Esophagus (tissue), 2 donors: ENCODE measurements around the gene SRP14. TPM values are rescaled to one million over a fixed set of nuclear protein-coding genes. Genes with fewer than 3 reads are reported as not detected.
"Not testable (repeated sequence)": the region's sequence is repeated elsewhere in the genome, so short reads cannot be mapped to it uniquely, and the experiment has no call there.

Experiments used
- H3K27ac ChIP-seq, 2 donors: one replicate each; pipeline ENCODE4 v1.5.1; 2013; ENCODE audit warnings: low read depth in 2 of 2, mild to moderate bottlenecking in 2 of 2, inconsistent platforms in 1 of 2, low read length in 1 of 2, moderate library complexity in 1 of 2
- H3K27me3 ChIP-seq, 2 donors: one replicate each; pipeline ENCODE4 v1.6.1; 2013; ENCODE audit warnings: low read length in 2 of 2, control low read depth in 1 of 2, mild to moderate bottlenecking in 1 of 2; ENCODE audit not compliant: insufficient read depth in 2 of 2, control insufficient read depth in 1 of 2
- H3K36me3 ChIP-seq, 2 donors: one replicate each; pipeline ENCODE4 v1.6.1; 2013; ENCODE audit warnings: low read length in 1 of 2; ENCODE audit not compliant: control insufficient read depth in 2 of 2, insufficient read depth in 2 of 2
- H3K4me1 ChIP-seq, 2 donors: one replicate each; pipeline ENCODE4 v1.6.1; 2013; ENCODE audit warnings: low read length in 1 of 2; ENCODE audit not compliant: control insufficient read depth in 2 of 2, insufficient read depth in 2 of 2
- H3K4me3 ChIP-seq, 2 donors: one replicate each; pipeline ENCODE4 v1.5.1; 2013; ENCODE audit warnings: low read length in 2 of 2, mild to moderate bottlenecking in 2 of 2, low read depth in 1 of 2, moderate library complexity in 1 of 2
- H3K9me3 ChIP-seq, 2 donors: one replicate each; pipeline ENCODE4 v1.6.1; 2013; ENCODE audit warnings: mild to moderate bottlenecking in 2 of 2, low read depth in 1 of 2, low read length in 1 of 2, moderate library complexity in 1 of 2; ENCODE audit not compliant: control insufficient read depth in 2 of 2, insufficient read depth in 1 of 2
- WGBS, 2 donors: extraction: QIAGEN DNeasy Blood & Tissue Kit; methylation state at CpG; one replicate each; pipeline ENCODE4 v1.1.7; 2013; 5-methylcytosine and 5-hydroxymethylcytosine counted together
- polyA plus RNA-seq, 2 donors: library from polyadenylated mRNA; stranded (reverse); fragments of 200-250 nt; gene quantifications; one replicate each; pipeline ENCODE4 v1.2.3, GENCODE V29; 2013
- donor health status: healthy with polysubstance abuse.
- donor health status: Bipolar disorder and iron deficiency.

Gene SRP14
- polyA plus RNA-seq, 2 donors = 257 to 441 TPM

GRCh38 chr15:40044717-40045571 is 6.0 kb upstream of the SRP14 start:
- H3K4me3 ChIP-seq = no peak overlapping the region
- no peaks in the 10 kb centered on the region for H3K9me3 ChIP-seq
- peak overlapping the region in 1 of 2 donors; percentile 48 for H3K27ac ChIP-seq
- no peaks in the 10 kb centered on the region for H3K36me3 ChIP-seq
- H3K27me3 ChIP-seq = no peaks in the 10 kb centered on the region
- H3K4me1 ChIP-seq = peaks cover 5 to 11% of the 10 kb centered on the region in 2 donors
- WGBS, 2 donors = 3 to 4% methylated on average over 22 of the region's 22 CpGs

- 76 to 80% methylated on average over 10 of the region's 10 CpGs for WGBS, 2 donors
- Histone ChIP-seq H3K27me3 (no peaks in the 10 kb centered on the region), H3K4me1 (peaks cover 5 to 11% of the 10 kb centered on the region in 2 donors), H3K36me3 (no peaks in the 10 kb centered on the region), H3K9me3 (no peaks in the 10 kb centered on the region), H3K27ac (no peak overlapping the region), H3K4me3 (no peak overlapping the region)
These were observed 5.1 kb upstream of the SRP14 start for GRCh38 chr15:40043927-40044716.

DNA sequence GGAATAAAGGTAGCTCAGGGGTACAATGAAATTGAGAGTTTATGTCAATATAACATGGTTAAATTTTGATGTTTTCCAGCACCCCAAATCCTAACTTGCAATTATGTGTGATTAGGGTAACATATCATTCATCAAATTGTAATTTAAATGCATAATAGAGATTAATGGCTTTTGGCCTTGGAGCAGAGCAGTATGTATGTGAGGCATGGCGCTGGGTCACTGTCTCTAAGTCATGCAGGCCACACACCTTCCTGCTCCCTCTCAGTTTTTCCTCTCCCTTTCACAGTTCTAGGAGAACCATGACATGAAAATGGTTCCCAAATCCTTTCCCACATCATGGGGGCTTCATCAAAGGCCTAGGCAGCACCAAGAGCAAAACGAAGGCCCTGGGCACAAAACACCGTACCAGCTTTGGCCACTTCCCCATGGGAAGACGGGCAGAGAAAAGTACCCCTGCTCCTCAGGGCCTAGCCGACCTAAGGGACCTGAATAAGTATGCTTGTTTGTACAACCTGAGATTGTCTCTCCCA is 3.9 kb upstream of the SRP14 start:
- H3K36me3 ChIP-seq = no peaks in the 10 kb centered on the region

DNA sequence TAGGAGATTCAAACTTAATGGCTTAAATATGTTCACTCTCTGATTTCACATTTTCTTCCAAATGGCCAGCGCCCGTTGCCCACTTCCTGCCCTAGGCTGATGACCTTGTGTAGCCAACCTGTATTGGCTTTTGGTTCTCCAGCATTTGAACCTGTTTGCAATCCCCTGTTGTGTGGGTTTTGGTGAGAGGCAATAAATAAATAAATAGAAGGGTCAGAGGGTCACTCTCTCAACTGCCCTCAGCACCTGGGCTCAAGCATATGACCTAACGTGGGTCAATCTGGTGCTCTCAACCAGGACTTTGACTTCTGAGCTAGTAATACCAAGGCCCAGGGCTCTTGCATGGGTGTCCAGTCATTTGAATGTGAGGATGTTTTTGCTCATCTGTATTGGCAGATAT is 1.8 kb upstream of the SRP14 start:
- H3K9me3 ChIP-seq = no peaks in the 10 kb centered on the region
- no peak overlapping the region for H3K27ac ChIP-seq
- H3K4me1 ChIP-seq = peaks cover 0 to 3% of the 10 kb centered on the region in 2 donors
- H3K36me3 ChIP-seq = peaks cover 0 to 4% of the 10 kb centered on the region in 2 donors
- WGBS, 2 donors = 82 to 85% methylated on average over 3 of the region's 3 CpGs
- no peak overlapping the region for H3K4me3 ChIP-seq
- no peaks in the 10 kb centered on the region for H3K27me3 ChIP-seq

More for the DNA sequence above, 3.9 kb upstream of the SRP14 start:
- no peaks in the 10 kb centered on the region for H3K27me3 ChIP-seq
- 90 to 92% methylated on average over 5 of the region's 5 CpGs for WGBS, 2 donors
- H3K27ac ChIP-seq = no peak overlapping the region
- H3K4me3 ChIP-seq = no peak overlapping the region
- no peaks in the 10 kb centered on the region for H3K9me3 ChIP-seq
- peaks cover 5 to 11% of the 10 kb centered on the region in 2 donors for H3K4me1 ChIP-seq

GRCh38 chr15:40040293-40040635 is 1.3 kb upstream of the SRP14 start:
- no peaks in the 10 kb centered on the region for H3K27me3 ChIP-seq
- no peaks in the 10 kb centered on the region for H3K9me3 ChIP-seq
- peaks cover 0 to 4% of the 10 kb centered on the region in 2 donors for H3K36me3 ChIP-seq
- H3K4me3 ChIP-seq = no peak overlapping the region
- 78 to 79% methylated on average over 6 of the region's 6 CpGs for WGBS, 2 donors
- H3K4me1 ChIP-seq = peaks cover 0 to 3% of the 10 kb centered on the region in 2 donors
- H3K27ac ChIP-seq = peak overlapping the region in 1 of 2 donors; percentile 14

GRCh38 chr15:40038275-40038637 is 725 bp downstream of the SRP14 start:
- H3K27ac ChIP-seq = peak overlapping the region; percentile 91 to 99
- peak overlapping the region; percentile 90 to 93 for H3K4me3 ChIP-seq
- H3K9me3 ChIP-seq = no peaks in the 10 kb centered on the region
- H3K36me3 ChIP-seq = peaks cover 3 to 4% of the 10 kb centered on the region in 2 donors
- 1 to 2% methylated on average over 18 of the region's 18 CpGs for WGBS, 2 donors
- H3K27me3 ChIP-seq = no peaks in the 10 kb centered on the region
- H3K4me1 ChIP-seq = no peaks in the 10 kb centered on the region

GRCh38 chr15:40037721-40038120 is 1.3 kb downstream of the SRP14 start:
- Histone ChIP-seq H3K4me1 (no peaks in the 10 kb centered on the region), H3K36me3 (peaks cover 3 to 4% of the 10 kb centered on the region in 2 donors), H3K27me3 (no peaks in the 10 kb centered on the region), H3K27ac (no peak overlapping the region), H3K9me3 (no peaks in the 10 kb centered on the region), H3K4me3 (peak overlapping the region in 1 of 2 donors; percentile 90)
- WGBS, 2 donors = 28 to 30% methylated on average over 3 of the region's 3 CpGs

- not testable (repeated sequence) for H3K9me3 ChIP-seq, H3K27ac ChIP-seq, H3K36me3 ChIP-seq, H3K4me1 ChIP-seq, H3K27me3 ChIP-seq, H3K4me3 ChIP-seq
- 95 to 100% methylated on average over 1 of the region's 1 CpG for WGBS, 2 donors
These were observed 3.8 kb downstream of the SRP14 start for GRCh38 chr15:40035182-40035581.

DNA sequence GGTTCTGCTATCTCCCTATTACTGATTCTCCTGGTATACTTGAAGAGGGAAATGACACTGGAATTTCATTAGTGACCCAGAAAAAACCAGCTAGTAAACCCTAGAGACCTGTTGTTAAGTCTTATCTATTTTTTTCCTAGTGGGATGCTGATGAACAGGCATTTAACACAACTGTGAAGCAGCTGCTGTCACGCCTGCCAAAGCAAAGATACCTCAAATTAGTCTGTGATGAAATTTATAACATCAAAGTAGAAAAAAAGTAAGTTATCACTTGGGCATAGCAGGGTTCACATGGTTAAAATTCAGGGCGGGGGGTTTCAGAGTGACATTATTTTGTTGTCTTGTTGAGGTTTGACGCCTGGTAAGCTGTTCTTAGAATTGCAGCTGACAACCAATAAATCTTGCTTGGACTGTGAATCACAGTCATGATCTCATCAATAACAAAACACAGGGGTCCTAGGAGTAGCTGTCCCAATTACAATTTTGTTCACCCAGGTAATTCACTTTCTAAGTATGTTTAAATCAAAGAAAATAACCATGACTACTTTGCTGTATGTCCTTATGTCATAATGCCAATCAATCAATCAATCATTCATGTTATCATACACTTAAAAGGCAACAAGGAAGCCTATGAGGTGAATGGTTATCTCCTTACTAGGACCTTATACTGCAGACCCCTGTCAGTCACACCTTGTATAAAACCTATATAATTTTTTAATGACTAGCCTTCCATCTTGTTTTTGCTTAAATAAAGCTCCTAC is 4.6 kb downstream of the SRP14 start:
- 78 to 82% methylated on average over 3 of the region's 3 CpGs for WGBS, 2 donors
- H3K4me3 ChIP-seq = no peak overlapping the region
- no peaks in the 10 kb centered on the region for H3K4me1 ChIP-seq
- H3K9me3 ChIP-seq = no peaks in the 10 kb centered on the region
- H3K27ac ChIP-seq = no peak overlapping the region
- no peaks in the 10 kb centered on the region for H3K27me3 ChIP-seq
- H3K36me3 ChIP-seq = peaks cover 3 to 4% of the 10 kb centered on the region in 2 donors
